HUES6 (cell line): Measurements from ENCODE around the gene UCN2.

Source experiments
- H3K27ac ChIP-seq: 2 replicates; pipeline ENCODE4 v1.7.0; 2013; ENCODE audit warnings: low read depth, mild to moderate bottlenecking, low read length, inconsistent platforms
- H3K27me3 ChIP-seq: 2 replicates; pipeline ENCODE4 v1.6.1; 2013; ENCODE audit warnings: low read length; ENCODE audit not compliant: control insufficient read depth, insufficient read depth
- H3K36me3 ChIP-seq: 2 replicates; pipeline ENCODE4 v1.6.1; 2013; ENCODE audit warnings: low read length; ENCODE audit not compliant: control insufficient read depth, insufficient read depth
- H3K4me1 ChIP-seq: 2 replicates; pipeline ENCODE4 v1.6.1; 2013; ENCODE audit warnings: low read length; ENCODE audit not compliant: control insufficient read depth, insufficient read depth
- H3K4me3 ChIP-seq: 2 replicates; pipeline ENCODE4 v1.5.1; 2013; ENCODE audit warnings: low read depth, low read length
- H3K9ac ChIP-seq: one replicate; pipeline ENCODE4 v1.6.1; 2013; ENCODE audit warnings: mild to moderate bottlenecking, low read length
- H3K9me3 ChIP-seq: 2 replicates; pipeline ENCODE4 v1.6.1; 2013; ENCODE audit warnings: low read depth, low read length; ENCODE audit not compliant: control insufficient read depth, insufficient read depth

UCN2 gene

GRCh38 chr3:48548729-48549705 lies 14.6 kb downstream of the UCN2 start:
- H3K4me1 ChIP-seq = peaks cover 4% of the 10 kb centered on the region; the same call in 1 of the 2 replicates
- H3K9me3 ChIP-seq = no peaks in the 10 kb centered on the region
- no peaks in the 10 kb centered on the region for H3K27me3 ChIP-seq
- peaks cover 44% of the 10 kb centered on the region for H3K36me3 ChIP-seq
- no peak overlapping the region for H3K4me3 ChIP-seq
- no peak overlapping the region for H3K9ac ChIP-seq
- H3K27ac ChIP-seq = no peak overlapping the region

GRCh38 chr3:48548126-48548525 lies 15.5 kb downstream of the UCN2 start:
- Histone ChIP-seq H3K27ac (no peak overlapping the region), H3K27me3 (no peaks in the 10 kb centered on the region)

GRCh38 chr3:48546203-48546829 lies 17.3 kb downstream of the UCN2 start:
- peaks cover 57% of the 10 kb centered on the region for H3K36me3 ChIP-seq
- H3K4me3 ChIP-seq = no peak overlapping the region
- H3K27me3 ChIP-seq = no peaks in the 10 kb centered on the region
- H3K9ac ChIP-seq = no peak overlapping the region
- no peaks in the 10 kb centered on the region for H3K9me3 ChIP-seq
- H3K27ac ChIP-seq = no peak overlapping the region
- no peaks in the 10 kb centered on the region; the same call in 1 of the 2 replicates for H3K4me1 ChIP-seq

More at GRCh38 chr3:48548126-48548525, 15.5 kb downstream of the UCN2 start:
- H3K9me3 ChIP-seq = no peaks in the 10 kb centered on the region
- no peak overlapping the region for H3K4me3 ChIP-seq
- H3K36me3 ChIP-seq = peaks cover 50% of the 10 kb centered on the region
- H3K9ac ChIP-seq = no peak overlapping the region
- H3K4me1 ChIP-seq = no peaks in the 10 kb centered on the region; the same call in 1 of the 2 replicates

- Histone ChIP-seq H3K27me3 (no peaks in the 10 kb centered on the region), H3K27ac (no peak overlapping the region), H3K4me1 (no peaks in the 10 kb centered on the region; the same call in 1 of the 2 replicates), H3K4me3 (no peak overlapping the region), H3K9me3 (no peaks in the 10 kb centered on the region), H3K36me3 (peaks cover 60% of the 10 kb centered on the region), H3K9ac (no peak overlapping the region)
These were observed 19.4 kb downstream of the UCN2 start for GRCh38 chr3:48544141-48544540.

- Histone ChIP-seq H3K27ac (no peak overlapping the region), H3K4me1 (no peaks in the 10 kb centered on the region), H3K9me3 (no peaks in the 10 kb centered on the region), H3K9ac (no peak overlapping the region), H3K4me3 (no peak overlapping the region), H3K27me3 (no peaks in the 10 kb centered on the region), H3K36me3 (peaks cover 64% of the 10 kb centered on the region)
These were observed 20.2 kb downstream of the UCN2 start for GRCh38 chr3:48543271-48543866.

- no peak overlapping the region for H3K27ac ChIP-seq
- H3K4me3 ChIP-seq = no peak overlapping the region
- H3K4me1 ChIP-seq = no peaks in the 10 kb centered on the region
- H3K36me3 ChIP-seq = peaks cover 80% of the 10 kb centered on the region
- no peaks in the 10 kb centered on the region for H3K27me3 ChIP-seq
- H3K9me3 ChIP-seq = no peaks in the 10 kb centered on the region
- no peak overlapping the region for H3K9ac ChIP-seq
These were observed 25.1 kb downstream of the UCN2 start for GRCh38 chr3:48538451-48538850.

- Histone ChIP-seq H3K9me3 (no peaks in the 10 kb centered on the region), H3K9ac (no peak overlapping the region), H3K4me1 (no peaks in the 10 kb centered on the region), H3K36me3 (peaks cover 81% of the 10 kb centered on the region), H3K4me3 (no peak overlapping the region), H3K27ac (no peak overlapping the region), H3K27me3 (no peaks in the 10 kb centered on the region)
These were observed 26.8 kb downstream of the UCN2 start for GRCh38 chr3:48536785-48537184.

- Histone ChIP-seq H3K9me3 (no peaks in the 10 kb centered on the region), H3K9ac (no peak overlapping the region), H3K27me3 (no peaks in the 10 kb centered on the region), H3K36me3 (peaks cover 81% of the 10 kb centered on the region), H3K4me1 (no peaks in the 10 kb centered on the region), H3K27ac (no peak overlapping the region), H3K4me3 (no peak overlapping the region)
These were observed 27.5 kb downstream of the UCN2 start for GRCh38 chr3:48536116-48536515.

- no peaks in the 10 kb centered on the region for H3K9me3 ChIP-seq
- H3K36me3 ChIP-seq = peaks cover 84% of the 10 kb centered on the region
- no peak overlapping the region for H3K9ac ChIP-seq
These were observed 28.0 kb downstream of the UCN2 start for GRCh38 chr3:48535578-48535977.

GRCh38 chr3:48532977-48533337 lies 30.6 kb downstream of the UCN2 start:
- Histone ChIP-seq H3K36me3 (peaks cover 82% of the 10 kb centered on the region), H3K4me3 (no peak overlapping the region), H3K9ac (no peak overlapping the region), H3K9me3 (no peaks in the 10 kb centered on the region), H3K27ac (no peak overlapping the region), H3K27me3 (no peaks in the 10 kb centered on the region), H3K4me1 (no peaks in the 10 kb centered on the region)

More at GRCh38 chr3:48535578-48535977, 28.0 kb downstream of the UCN2 start:
- H3K27me3 ChIP-seq = no peaks in the 10 kb centered on the region
- no peak overlapping the region for H3K4me3 ChIP-seq
- H3K4me1 ChIP-seq = no peaks in the 10 kb centered on the region
- H3K27ac ChIP-seq = no peak overlapping the region
